Kidney (tissue), 14 donors: Measurements from ENCODE around the gene PLCXD1. TPM values are rescaled to one million over a fixed set of nuclear protein-coding genes. Genes with fewer than 3 reads are reported as not detected.

Source experiments
- DNase-seq, 5 donors: peaks; one replicate each; pipeline ENCODE4 v3.0.0-alpha.2; 2013 to 2020
- FAIRE-seq: peaks from 2 replicates; lab custom pipeline; 2012; peaks lifted over from hg19 to GRCh38; lab: Jason Lieb, UNC
- H3K27ac ChIP-seq, 2 donors: one replicate each; pipeline ENCODE4 v1.7.0; 2013; ENCODE audit warnings: low read depth in 2 of 2, low read length in 2 of 2, inconsistent platforms in 1 of 2
- H3K27me3 ChIP-seq: one replicate; pipeline ENCODE4 v1.7.1; 2013; ENCODE audit warnings: low read length, inconsistent platforms; ENCODE audit not compliant: control insufficient read depth, insufficient read depth
- H3K36me3 ChIP-seq, 3 donors: one replicate each; pipeline versions ENCODE4 v1.7.0 to v1.7.1; 2013; ENCODE audit warnings: low read length in 3 of 3, control low read depth in 1 of 3, inconsistent platforms in 1 of 3; ENCODE audit not compliant: insufficient read depth in 3 of 3, control insufficient read depth in 2 of 3
- H3K4me1 ChIP-seq, 3 donors: one replicate each; pipeline versions ENCODE4 v1.7.0 to v1.7.1; 2013; ENCODE audit warnings: low read length in 3 of 3, inconsistent platforms in 1 of 3, low read depth in 1 of 3; ENCODE audit not compliant: control insufficient read depth in 2 of 3, insufficient read depth in 2 of 3
- H3K4me3 ChIP-seq, 3 donors: one replicate each; pipeline versions ENCODE4 v1.7.0 to v1.8.1; 2013; ENCODE audit warnings: low read length in 3 of 3, control low read depth in 1 of 3, inconsistent platforms in 1 of 3
- H3K9ac ChIP-seq, 3 donors: one replicate each; pipeline versions ENCODE4 v1.7.0 to v1.7.1; 2013; ENCODE audit warnings: low read length in 3 of 3, control low read depth in 1 of 3, inconsistent platforms in 1 of 3
- H3K9me3 ChIP-seq, 3 donors: one replicate each; pipeline versions ENCODE4 v1.7.0 to v1.7.1; 2013; ENCODE audit warnings: low read length in 3 of 3, control low read depth in 1 of 3, inconsistent platforms in 1 of 3; ENCODE audit not compliant: control insufficient read depth in 2 of 3, insufficient read depth in 1 of 3
- intact Hi-C: fragments of 100-400 bp; cut with DNase I; formaldehyde crosslinking; loops from one replicate; pipeline ENCODE4 v1.11.1; 2022
- polyA plus RNA-seq: library from polyadenylated mRNA; stranded (reverse); fragments of 350-450 nt; fragmentation: Illumina TruSeq; extraction: RNeasy Lipid Tissue Mini Kit (QIAGEN cat#74804); gene quantifications from one replicate; pipeline ENCODE4 v1.2.3, GENCODE V29; 2014; ENCODE audit warnings: low read depth, low replicate concordance; ENCODE audit not compliant: insufficient read depth
- total RNA-seq: library from RNA; stranded (reverse); fragmentation: NEBNext Ultra II Directional; extraction: Animal tissue kit (Norgen Biotek cat#: 25700); gene quantifications from one replicate; pipeline ENCODE4 v1.2.1, GENCODE V29; 2021
- TF ChIP-seq, protein P1 (sequence below): IDR thresholded peaks from 3 replicates; pipeline ENCODE4 v1.5.1; 2012; ENCODE audit warnings: mild to moderate bottlenecking, moderate library complexity, borderline replicate concordance; ENCODE audit not compliant: insufficient read depth; ENCODE audit errors: extremely low read depth
- donor health status: control.
- donor health status: control.
- donor health status: control.
- donor health status: control.
- donor health status: control.
- donor health status: DM: yes; HTN: yes; CAD: no.
- donor health status: Normal renal cell carcinoma (clear cell type).

PLCXD1 gene
- total and polyA plus RNA-seq, 2 donors from 2014 or later, result 4.9 to 11.0 TPM

DNA sequence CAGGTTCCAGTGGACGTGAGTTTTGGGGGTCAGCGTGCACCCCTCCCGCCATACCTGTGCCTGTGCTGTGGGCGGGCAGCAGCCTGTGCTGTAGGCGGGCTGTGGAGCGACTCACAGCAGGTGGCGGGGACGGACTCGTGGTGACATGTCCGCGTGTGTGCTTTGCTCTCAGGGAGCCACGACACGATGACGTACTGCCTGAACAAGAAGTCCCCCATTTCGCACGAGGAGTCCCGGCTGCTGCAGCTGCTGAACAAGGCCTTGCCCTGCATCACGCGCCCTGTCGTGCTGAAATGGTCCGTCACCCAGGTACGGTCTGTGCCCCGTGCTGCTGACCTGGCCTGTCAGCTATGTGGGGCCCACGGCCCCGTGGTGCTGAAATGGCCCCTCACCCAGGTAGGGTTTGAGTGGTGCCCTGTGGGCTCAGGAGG, 7.4 kb downstream of the PLCXD1 start:
- H3K9ac ChIP-seq, result no peak overlapping the region
- H3K36me3 ChIP-seq, result peaks cover 4 to 14% (median 7%) of the 10 kb centered on the region in 3 donors
- no peak overlapping the region for H3K4me3 ChIP-seq
- H3K27me3 ChIP-seq, result no peaks in the 10 kb centered on the region
- DNase-seq (peak in 1 of 5 donors; percentile 57), FAIRE-seq (no peak)
- TF ChIP-seq, protein P1, sequence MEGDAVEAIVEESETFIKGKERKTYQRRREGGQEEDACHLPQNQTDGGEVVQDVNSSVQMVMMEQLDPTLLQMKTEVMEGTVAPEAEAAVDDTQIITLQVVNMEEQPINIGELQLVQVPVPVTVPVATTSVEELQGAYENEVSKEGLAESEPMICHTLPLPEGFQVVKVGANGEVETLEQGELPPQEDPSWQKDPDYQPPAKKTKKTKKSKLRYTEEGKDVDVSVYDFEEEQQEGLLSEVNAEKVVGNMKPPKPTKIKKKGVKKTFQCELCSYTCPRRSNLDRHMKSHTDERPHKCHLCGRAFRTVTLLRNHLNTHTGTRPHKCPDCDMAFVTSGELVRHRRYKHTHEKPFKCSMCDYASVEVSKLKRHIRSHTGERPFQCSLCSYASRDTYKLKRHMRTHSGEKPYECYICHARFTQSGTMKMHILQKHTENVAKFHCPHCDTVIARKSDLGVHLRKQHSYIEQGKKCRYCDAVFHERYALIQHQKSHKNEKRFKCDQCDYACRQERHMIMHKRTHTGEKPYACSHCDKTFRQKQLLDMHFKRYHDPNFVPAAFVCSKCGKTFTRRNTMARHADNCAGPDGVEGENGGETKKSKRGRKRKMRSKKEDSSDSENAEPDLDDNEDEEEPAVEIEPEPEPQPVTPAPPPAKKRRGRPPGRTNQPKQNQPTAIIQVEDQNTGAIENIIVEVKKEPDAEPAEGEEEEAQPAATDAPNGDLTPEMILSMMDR, result no peak
- no peaks in the 10 kb centered on the region for H3K9me3 ChIP-seq
- H3K4me1 ChIP-seq, result peaks cover 0 to 2% (median 2%) of the 10 kb centered on the region in 3 donors
- H3K27ac ChIP-seq, result no peak overlapping the region
- intact Hi-C loops, result no loop called here

DNA sequence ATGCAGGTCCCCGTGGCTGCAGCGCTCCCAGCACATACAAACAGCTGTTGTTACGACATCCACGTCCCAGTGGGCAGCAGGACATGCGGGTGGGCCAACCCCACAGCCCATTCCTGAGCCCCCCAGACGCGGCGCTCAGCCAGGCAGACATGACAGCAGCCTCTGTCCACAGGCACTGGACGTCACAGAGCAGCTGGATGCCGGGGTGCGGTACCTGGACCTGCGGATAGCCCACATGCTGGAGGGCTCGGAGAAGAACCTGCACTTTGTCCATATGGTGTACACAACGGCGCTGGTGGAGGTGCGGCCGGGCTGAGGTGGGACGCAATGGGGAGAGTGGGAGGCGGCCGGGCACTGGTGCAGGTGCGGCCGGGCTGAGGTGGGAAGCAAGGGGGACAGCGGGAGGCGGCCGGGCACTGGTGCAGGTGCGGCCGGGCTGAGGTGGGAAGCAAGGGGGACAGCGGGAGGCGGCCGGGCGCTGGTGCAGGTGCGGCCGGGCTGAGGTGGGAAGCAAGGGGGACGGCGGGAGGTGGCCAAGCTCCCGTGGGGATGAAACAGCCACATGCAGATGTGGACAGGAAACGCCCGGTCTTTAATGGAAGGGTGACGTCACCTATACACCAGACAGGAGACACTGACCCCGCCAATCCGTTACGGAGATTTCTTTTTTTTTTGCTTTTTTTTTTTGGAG, 9.4 kb downstream of the PLCXD1 start:
- no peak for FAIRE-seq
- no peaks in the 10 kb centered on the region for H3K4me1 ChIP-seq
- H3K4me3 ChIP-seq, result no peak overlapping the region
- H3K9me3 ChIP-seq, result no peaks in the 10 kb centered on the region
- no peak overlapping the region for H3K9ac ChIP-seq
- H3K27me3 ChIP-seq, result no peaks in the 10 kb centered on the region
- peak in 1 of 5 donors; percentile 66 for DNase-seq
- TF ChIP-seq, protein P1, result no peak
- intact Hi-C loops, result no loop called here
- no peak overlapping the region for H3K27ac ChIP-seq
- H3K36me3 ChIP-seq, result peaks cover 0 to 7% (median 4%) of the 10 kb centered on the region in 3 donors

DNA sequence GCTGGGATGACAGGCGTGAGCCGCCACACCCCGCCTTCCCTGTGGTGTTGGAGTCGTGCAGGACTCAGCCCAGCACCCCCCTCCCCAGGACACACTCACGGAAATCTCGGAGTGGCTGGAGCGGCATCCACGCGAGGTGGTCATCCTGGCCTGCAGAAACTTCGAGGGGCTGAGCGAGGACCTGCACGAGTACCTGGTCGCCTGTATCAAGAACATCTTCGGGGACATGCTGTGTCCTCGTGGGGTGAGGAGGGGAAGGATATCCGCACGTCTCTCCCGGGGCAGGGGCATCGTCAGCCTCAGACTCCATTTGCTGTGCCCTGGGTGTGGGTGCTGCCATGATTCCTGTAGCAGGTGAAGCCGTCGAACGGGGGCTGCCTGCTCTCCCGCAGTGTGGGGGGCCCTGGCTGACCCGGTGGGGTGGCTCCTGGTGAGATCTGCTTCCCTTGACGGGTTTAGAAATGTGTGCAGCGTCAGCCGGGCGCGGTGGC, 10.3 kb downstream of the PLCXD1 start:
- intact Hi-C loops, result no loop called here
- Histone ChIP-seq H3K4me1 (no peaks in the 10 kb centered on the region), H3K27me3 (no peaks in the 10 kb centered on the region), H3K36me3 (peaks cover 0 to 7% (median 4%) of the 10 kb centered on the region in 3 donors), H3K9me3 (no peaks in the 10 kb centered on the region), H3K27ac (no peak overlapping the region), H3K9ac (no peak overlapping the region), H3K4me3 (no peak overlapping the region)
- DNase-seq (peak in 1 of 5 donors; percentile 68), FAIRE-seq (no peak)
- TF ChIP-seq, protein P1, result no peak
